ENCODE results near the gene ZNF576. TPM values are rescaled to one million over a fixed set of nuclear protein-coding genes. Genes with fewer than 3 reads are reported as not detected.
A peak's percentile ranks its signal among the peaks of the same experiment; 100 is the strongest.

ZNF576 gene
- total and polyA plus RNA-seq, 2 of the 4 experiments (the other 2 are of a cell fraction) = 13.8 to 19.5 TPM

DNA sequence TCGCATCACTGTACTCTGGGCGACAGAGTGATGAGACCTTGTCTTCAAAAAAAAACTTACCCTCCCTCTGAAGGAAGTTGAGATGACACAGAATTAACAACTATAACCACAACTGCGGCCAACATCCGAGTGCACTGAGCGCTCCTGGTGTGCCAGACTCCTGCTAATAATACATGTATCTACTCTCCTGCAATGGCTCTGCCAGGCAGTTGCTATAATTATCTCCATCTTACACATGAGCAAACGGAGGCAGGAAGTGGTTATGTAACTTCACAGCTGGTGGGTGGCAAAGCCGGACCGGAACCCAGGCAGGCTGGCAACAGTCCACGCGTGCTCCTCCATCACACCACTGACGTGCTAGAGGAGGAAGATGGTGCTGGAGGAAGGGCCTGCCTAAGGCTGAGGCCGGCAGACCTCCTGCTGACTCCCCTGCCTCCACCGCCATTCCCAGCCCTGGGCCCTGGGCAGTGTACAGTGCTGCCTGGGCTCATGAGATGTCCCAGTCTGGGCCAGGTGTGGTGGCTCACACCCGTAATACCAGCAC is 33.6 kb upstream of the ZNF576 start (continued):
- no peak for TF ChIP-seq SMC3 (IDR thresholded peaks at IDR 0.05; ENCODE audit: low read depth, low read length)

GRCh38 chr19:43563816-43564457 is 32.5 kb upstream of the ZNF576 start:
- TF ChIP-seq FOS (IDR thresholded peaks at IDR 0.05; ENCODE audit: low read depth, low read length) (no peak), MAZ (IDR thresholded peaks at IDR 0.05; ENCODE audit: borderline replicate concordance, low read depth, low read length) (no peak)
- Histone ChIP-seq H2BK5ac (ENCODE audit: low read depth, low read length, poor library complexity, severe bottlenecking) (no peak overlapping the region), H3K23ac (ENCODE audit: low read depth, low read length) (0 out of 2 replicates have a peak overlapping the region, but pooled peaks have one; percentile 11), H3K27ac (ENCODE audit: insufficient read depth, low read length) (no peak overlapping the region), H2AFZ (replicated peaks; ENCODE audit: low read length, poor library complexity) (no peak overlapping the region), H3K4ac (ENCODE audit: low read depth, low read length) (no peak overlapping the region; the same call in 1 of the 2 replicates), H3K4me3 (ENCODE audit: insufficient read depth, low read depth, low read length) (no peak overlapping the region), H4K91ac (ENCODE audit: insufficient read depth, low read depth, low read length) (no peak overlapping the region), H3K4me1 (ENCODE audit: control insufficient read depth, insufficient read depth, low read length) (peaks cover 3% of the 10 kb centered on the region; the same call in 1 of the 2 replicates), H4K5ac (ENCODE audit: low read depth, low read length) (no peak overlapping the region), H4K20me1 (ENCODE audit: insufficient read depth, low read length) (peaks cover 6% of the 10 kb centered on the region; the same call in 1 of the 2 replicates), H3K14ac (replicated peaks; ENCODE audit: low read depth, low read length) (peak overlapping the region; percentile 63), H3K4me2 (ENCODE audit: low read depth, low read length) (no peak overlapping the region), H3K56ac (ENCODE audit: extremely low read depth, insufficient read depth, low read length) (no peak overlapping the region), H2BK15ac (ENCODE audit: low read depth, low read length) (no peak overlapping the region), H2AK5ac (ENCODE audit: low read depth, low read length) (peak overlapping the region; percentile 92; the same call in 1 of the 2 replicates), H3K9ac (ENCODE audit: low read depth, low read length) (no peak overlapping the region), H3K36me3 (ENCODE audit: control insufficient read depth, insufficient read depth, low read length) (peaks cover 9% of the 10 kb centered on the region), H3K27me3 (ENCODE audit: control insufficient read depth, insufficient read depth, low read length) (no peaks in the 10 kb centered on the region), H3K9me3 (ENCODE audit: control insufficient read depth, insufficient read depth, low read length) (no peaks in the 10 kb centered on the region), H2BK120ac (ENCODE audit: low read depth, low read length) (no peak overlapping the region), H2AK9ac (replicated peaks; ENCODE audit: low read depth, low read length, poor library complexity) (no peak overlapping the region), H4K8ac (ENCODE audit: low read depth in 2 of 2, low read length in 2 of 2) (peak overlapping the region in 1 of 2 experiments; percentile 21; a peak in 1 of 4 replicates), H3K79me1 (ENCODE audit: low read depth in 1 of 2, low read length in 2 of 2) (peaks cover 22 to 60% of the 10 kb centered on the region in 2 experiments; a peak in 3 of 4 replicates), H3K18ac (ENCODE audit: low read depth, low read length) (no peak overlapping the region), H3K9me1 (ENCODE audit: insufficient read depth, low read length) (peaks cover 29% of the 10 kb centered on the region), H2BK20ac (ENCODE audit: low read depth, low read length) (peak overlapping the region; percentile 62; the same call in 1 of the 2 replicates)
- CTCF ChIA-PET = no interaction called here
- POLR2A ChIA-PET (ENCODE audit: unreplicated experiment) = no interaction called here
- dilution Hi-C loops (cut with HindIII; ENCODE audit: low sequenced_read_pairs, unreplicated experiment) = no loop called here
- DNase-seq (no peak), ATAC-seq (ENCODE audit: low read depth) (no peak)
- 98% methylated on average over 5 of the region's 10 CpGs; no CpG with 5 or more reads in 1 of the 2 experiments for WGBS, 2 experiments (ENCODE audit: extremely low coverage in 2 of 2, insufficient read length in 1 of 2)
- no TSS peak for BruUV-seq (replicated peaks)
- in situ Hi-C loops (cut with MboI; ENCODE audit: low sequenced_read_pairs) = no loop called here
- intact Hi-C loops (cut with micrococcal nuclease) = no loop called here

Data from IMR-90 (cell line).